ENCODE measurements around the gene USP6NL.

- no peak for TF ChIP-seq POLR2A (IDR thresholded peaks at IDR 0.05)
- TF ChIP-seq, protein P1, sequence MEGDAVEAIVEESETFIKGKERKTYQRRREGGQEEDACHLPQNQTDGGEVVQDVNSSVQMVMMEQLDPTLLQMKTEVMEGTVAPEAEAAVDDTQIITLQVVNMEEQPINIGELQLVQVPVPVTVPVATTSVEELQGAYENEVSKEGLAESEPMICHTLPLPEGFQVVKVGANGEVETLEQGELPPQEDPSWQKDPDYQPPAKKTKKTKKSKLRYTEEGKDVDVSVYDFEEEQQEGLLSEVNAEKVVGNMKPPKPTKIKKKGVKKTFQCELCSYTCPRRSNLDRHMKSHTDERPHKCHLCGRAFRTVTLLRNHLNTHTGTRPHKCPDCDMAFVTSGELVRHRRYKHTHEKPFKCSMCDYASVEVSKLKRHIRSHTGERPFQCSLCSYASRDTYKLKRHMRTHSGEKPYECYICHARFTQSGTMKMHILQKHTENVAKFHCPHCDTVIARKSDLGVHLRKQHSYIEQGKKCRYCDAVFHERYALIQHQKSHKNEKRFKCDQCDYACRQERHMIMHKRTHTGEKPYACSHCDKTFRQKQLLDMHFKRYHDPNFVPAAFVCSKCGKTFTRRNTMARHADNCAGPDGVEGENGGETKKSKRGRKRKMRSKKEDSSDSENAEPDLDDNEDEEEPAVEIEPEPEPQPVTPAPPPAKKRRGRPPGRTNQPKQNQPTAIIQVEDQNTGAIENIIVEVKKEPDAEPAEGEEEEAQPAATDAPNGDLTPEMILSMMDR (IDR thresholded peaks at IDR 0.05), result no peak
Observed at GRCh38 chr10:11449761-11450160, 161.7 kb downstream of the USP6NL start.

Measured in lower leg skin (tissue), 3 donors.